ENCODE measurements around the gene DDX25.

- TF ChIP-seq CTCF (IDR thresholded peaks at IDR 0.05; ENCODE audit: insufficient read depth, low read length, poor library complexity, severe bottlenecking) (no peak), EZH2phosphoT487 (conservative IDR thresholded peaks at IDR 0.05; ENCODE audit: low read length) (no peak)
These were observed 53.5 kb downstream of the DDX25 start for GRCh38 chr11:125957618-125958332.

Measured in SU-DHL-6 (cell line).